Right lobe of liver (tissue), 6 donors: Measurements from ENCODE around the gene ABCC3. TPM values are rescaled to one million over a fixed set of nuclear protein-coding genes. Genes with fewer than 3 reads are reported as not detected.

Experiments
- ATAC-seq, 4 donors: fragments of 200-7000 bp; cut with Tn5 transposase; one replicate each; pipeline ENCODE4 v1.9.1; 2020; ENCODE audit warnings: mild to moderate bottlenecking in 4 of 4, moderate library complexity in 4 of 4
- DNase-seq, 3 donors: peaks; one replicate each; pipeline ENCODE4 v3.0.0-alpha.2; 2020
- H3K27ac ChIP-seq, 3 donors: fragments of 200-600 bp; one replicate each; pipeline ENCODE4 v1.8.0; 2022
- H3K27me3 ChIP-seq, 2 donors: fragments of 200-600 bp; one replicate each; pipeline ENCODE4 v1.8.0; 2022
- H3K36me3 ChIP-seq, 4 donors: fragments of 200-600 bp; sonication (generic) in 1 of 4; one replicate each; pipeline versions ENCODE4 v1.5.1 to v1.8.0; 2017 to 2022; ENCODE audit warnings: control low read depth in 1 of 4
- H3K4me1 ChIP-seq, 4 donors: fragments of 200-600 bp; sonication (generic) in 1 of 4; one replicate each; pipeline versions ENCODE4 v1.5.1 to v1.8.0; 2017 to 2022; ENCODE audit warnings: control low read depth in 1 of 4
- H3K4me3 ChIP-seq, 3 donors: fragments of 200-600 bp; one replicate each; pipeline ENCODE4 v1.8.0; 2022
- H3K9me3 ChIP-seq, 4 donors: fragments of 200-600 bp; sonication (generic) in 1 of 4; one replicate each; pipeline versions ENCODE4 v1.5.1 to v1.8.0; 2017 to 2022; ENCODE audit warnings: control low read depth in 1 of 4
- POLR2A ChIP-seq: fragments of 450-650 bp; IDR thresholded peaks from one replicate; pipeline ENCODE4 v1.6.1; 2017; ENCODE audit warnings: antibody characterized with exemption, mild to moderate bottlenecking
- WGBS: methylation state at CpG from one replicate; pipeline ENCODE4 v1.1.6; 2018; ENCODE audit warnings: low coverage, low lambda C conversion rate; ENCODE audit not compliant: insufficient coverage; ENCODE audit errors: missing lambda C conversion rate; 5-methylcytosine and 5-hydroxymethylcytosine counted together
- intact Hi-C, 2 donors: fragments of 100-400 bp; cut with DNase I; formaldehyde crosslinking; loops; one replicate each; pipeline versions ENCODE4 v1.11.2 to v1.14.1; 2022
- total RNA-seq, 6 experiments: library from RNA; depleted of rRNA in 2 of 6; stranded (reverse); fragments of >200 nt in 2 of 6; fragmentation: NEBNext Ultra II Directional in 3 of 6; extraction: Animal tissue kit (Norgen Biotek cat#: 25700) in 3 of 6; gene quantifications; one replicate each; pipeline versions ENCODE4 v1.1.0 to v1.2.4, GENCODE V29; 2016 to 2023
- TF ChIP-seq, protein P1 (sequence below), 4 donors: fragments of 200-600 bp in 3 of 4; fragments of 450-650 bp in 1 of 4; IDR thresholded peaks; one replicate each; pipeline versions ENCODE4 v1.5.1 to v1.8.0; 2016 to 2022; ENCODE audit warnings: antibody characterized with exemption in 4 of 4, mild to moderate bottlenecking in 2 of 4
- donor health status: DM: no; HTN: yes; CAD: no.
- donor health status: DM: no; HTN: no; CAD: no.
- donor health status: DM: no; HTN: no; CAD: no.
- donor health status: DM: no; HTN: yes; CAD: no.
- donor health status: DM: no; HTN: yes; CAD: no.

Gene ABCC3
- total RNA-seq, 6 experiments from 2014 or later = 146 to 286 (median 178) TPM

DNA sequence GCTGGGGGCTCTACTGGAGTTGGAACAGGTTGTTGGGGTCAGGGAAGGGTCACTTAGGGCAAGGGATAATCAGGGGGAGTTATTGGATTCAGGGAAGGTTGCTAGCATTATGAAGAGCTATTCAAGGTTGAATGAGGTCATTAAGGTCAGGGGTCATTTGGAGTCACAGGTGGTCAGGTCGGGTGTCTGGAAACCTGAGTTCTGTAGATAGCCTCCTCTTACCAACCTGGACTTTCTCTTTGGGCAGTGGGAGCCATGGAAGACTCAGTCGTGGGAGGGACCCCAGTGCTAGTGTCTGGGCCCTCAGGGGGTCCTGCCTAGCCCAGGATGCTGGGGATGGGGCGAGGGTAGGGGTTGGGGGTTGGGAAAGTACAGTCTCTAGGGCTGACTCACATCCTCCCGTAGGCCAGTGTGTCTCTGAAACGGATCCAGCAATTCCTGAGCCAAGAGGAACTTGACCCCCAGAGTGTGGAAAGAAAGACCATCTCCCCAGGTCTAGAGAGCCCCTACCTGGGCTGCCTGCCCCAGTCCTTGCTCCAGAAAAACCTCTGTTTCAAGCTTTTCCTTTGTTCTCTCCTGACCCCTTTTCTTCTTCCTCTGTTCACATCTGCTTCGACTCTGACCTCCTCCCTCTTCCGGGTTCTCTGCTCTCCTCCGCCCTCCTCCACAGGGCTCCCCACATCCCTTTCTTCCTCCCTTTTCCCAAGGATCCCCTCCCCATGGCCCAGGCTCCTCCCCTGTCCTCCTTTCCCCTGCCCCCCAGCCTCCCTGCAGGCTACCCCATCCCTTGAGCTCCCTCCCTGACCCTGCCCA lies 33.5 kb downstream of the ABCC3 start:
- intact Hi-C loops = no loop called here
- H3K27me3 ChIP-seq = no peaks in the 10 kb centered on the region
- H3K9me3 ChIP-seq = no peaks in the 10 kb centered on the region
- DNase-seq (no peak), ATAC-seq (peak in 1 of 4 donors; percentile 31)
- WGBS = 72% methylated on average over 3 of the region's 8 CpGs
- H3K4me3 ChIP-seq = no peak overlapping the region
- TF ChIP-seq POLR2A = no peak
- TF ChIP-seq, protein P1, sequence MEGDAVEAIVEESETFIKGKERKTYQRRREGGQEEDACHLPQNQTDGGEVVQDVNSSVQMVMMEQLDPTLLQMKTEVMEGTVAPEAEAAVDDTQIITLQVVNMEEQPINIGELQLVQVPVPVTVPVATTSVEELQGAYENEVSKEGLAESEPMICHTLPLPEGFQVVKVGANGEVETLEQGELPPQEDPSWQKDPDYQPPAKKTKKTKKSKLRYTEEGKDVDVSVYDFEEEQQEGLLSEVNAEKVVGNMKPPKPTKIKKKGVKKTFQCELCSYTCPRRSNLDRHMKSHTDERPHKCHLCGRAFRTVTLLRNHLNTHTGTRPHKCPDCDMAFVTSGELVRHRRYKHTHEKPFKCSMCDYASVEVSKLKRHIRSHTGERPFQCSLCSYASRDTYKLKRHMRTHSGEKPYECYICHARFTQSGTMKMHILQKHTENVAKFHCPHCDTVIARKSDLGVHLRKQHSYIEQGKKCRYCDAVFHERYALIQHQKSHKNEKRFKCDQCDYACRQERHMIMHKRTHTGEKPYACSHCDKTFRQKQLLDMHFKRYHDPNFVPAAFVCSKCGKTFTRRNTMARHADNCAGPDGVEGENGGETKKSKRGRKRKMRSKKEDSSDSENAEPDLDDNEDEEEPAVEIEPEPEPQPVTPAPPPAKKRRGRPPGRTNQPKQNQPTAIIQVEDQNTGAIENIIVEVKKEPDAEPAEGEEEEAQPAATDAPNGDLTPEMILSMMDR (IDR thresholded peaks at IDR 0.05) = no peak
- H3K27ac ChIP-seq = peak overlapping the region in 1 of 3 donors; percentile 54
- H3K36me3 ChIP-seq = peaks cover 0 to 12% (median 0%) of the 10 kb centered on the region in 4 donors
- H3K4me1 ChIP-seq = peaks cover 0 to 45% (median 21%) of the 10 kb centered on the region in 4 donors

DNA sequence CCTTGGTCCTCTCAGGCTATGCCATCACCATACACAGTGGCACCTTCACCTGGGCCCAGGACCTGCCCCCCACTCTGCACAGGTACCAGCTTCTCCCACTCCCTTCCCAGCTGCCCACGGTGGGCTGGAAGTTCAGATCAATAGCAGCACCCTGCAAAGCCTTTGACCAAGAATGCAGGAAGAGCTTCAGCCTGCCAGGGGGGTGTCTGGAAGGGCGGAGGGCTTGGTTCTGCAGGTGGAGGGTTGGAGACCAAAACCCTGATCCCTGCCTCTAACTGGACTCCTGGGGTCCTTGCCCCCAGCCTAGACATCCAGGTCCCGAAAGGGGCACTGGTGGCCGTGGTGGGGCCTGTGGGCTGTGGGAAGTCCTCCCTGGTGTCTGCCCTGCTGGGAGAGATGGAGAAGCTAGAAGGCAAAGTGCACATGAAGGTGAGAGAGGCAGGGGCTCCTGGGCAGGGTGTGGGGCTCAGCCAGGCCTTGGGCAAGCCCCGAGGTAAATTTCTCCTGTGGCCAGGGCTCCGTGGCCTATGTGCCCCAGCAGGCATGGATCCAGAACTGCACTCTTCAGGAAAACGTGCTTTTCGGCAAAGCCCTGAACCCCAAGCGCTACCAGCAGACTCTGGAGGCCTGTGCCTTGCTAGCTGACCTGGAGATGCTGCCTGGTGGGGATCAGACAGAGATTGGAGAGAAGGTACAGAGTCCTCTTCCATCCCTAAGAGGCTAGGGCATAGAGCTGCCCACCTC lies 34.3 kb downstream of the ABCC3 start:
- Histone ChIP-seq H3K27ac (no peak overlapping the region), H3K4me3 (no peak overlapping the region), H3K9me3 (no peaks in the 10 kb centered on the region), H3K27me3 (no peaks in the 10 kb centered on the region), H3K4me1 (peaks cover 0 to 39% (median 18%) of the 10 kb centered on the region in 4 donors), H3K36me3 (peaks cover 0 to 12% (median 0%) of the 10 kb centered on the region in 4 donors)
- DNase-seq = no peak
- no peak for ATAC-seq
- WGBS = 67% methylated on average over 1 of the region's 9 CpGs
- TF ChIP-seq, protein P1 (IDR thresholded peaks at IDR 0.05) = no peak
- no peak for TF ChIP-seq POLR2A
- intact Hi-C loops = no loop called here

DNA sequence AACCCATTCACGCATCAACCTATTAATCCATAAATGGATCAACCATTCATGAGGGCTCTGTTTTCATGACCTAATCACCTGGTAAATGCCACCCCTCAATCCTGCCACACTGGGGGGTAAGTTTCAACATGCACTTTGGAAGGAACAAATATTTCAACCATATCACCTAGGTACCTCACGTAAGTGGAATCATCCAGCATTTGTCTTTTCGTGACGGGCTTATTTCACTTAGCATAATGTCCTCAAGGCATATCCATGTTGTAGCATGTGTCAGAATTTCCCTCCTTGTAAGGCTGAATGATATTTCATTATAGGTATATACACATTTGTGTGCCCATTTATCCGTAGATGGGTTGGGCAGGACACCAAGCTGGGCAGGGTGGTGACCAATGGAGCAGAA lies 37.4 kb downstream of the ABCC3 start:
- no peak for DNase-seq
- no peak for TF ChIP-seq POLR2A
- TF ChIP-seq, protein P1 (IDR thresholded peaks at IDR 0.05) = no peak
- H3K9me3 ChIP-seq = no peaks in the 10 kb centered on the region
- H3K4me1 ChIP-seq = peaks cover 0 to 41% (median 16%) of the 10 kb centered on the region in 4 donors
- ATAC-seq = no peak
- intact Hi-C loops = no loop called here
- 90% methylated on average over 4 of the region's 5 CpGs for WGBS
- no peak overlapping the region for H3K4me3 ChIP-seq
- H3K27ac ChIP-seq = no peak overlapping the region
- H3K27me3 ChIP-seq = no peaks in the 10 kb centered on the region
- peaks cover 0 to 24% (median 5%) of the 10 kb centered on the region in 4 donors for H3K36me3 ChIP-seq

DNA sequence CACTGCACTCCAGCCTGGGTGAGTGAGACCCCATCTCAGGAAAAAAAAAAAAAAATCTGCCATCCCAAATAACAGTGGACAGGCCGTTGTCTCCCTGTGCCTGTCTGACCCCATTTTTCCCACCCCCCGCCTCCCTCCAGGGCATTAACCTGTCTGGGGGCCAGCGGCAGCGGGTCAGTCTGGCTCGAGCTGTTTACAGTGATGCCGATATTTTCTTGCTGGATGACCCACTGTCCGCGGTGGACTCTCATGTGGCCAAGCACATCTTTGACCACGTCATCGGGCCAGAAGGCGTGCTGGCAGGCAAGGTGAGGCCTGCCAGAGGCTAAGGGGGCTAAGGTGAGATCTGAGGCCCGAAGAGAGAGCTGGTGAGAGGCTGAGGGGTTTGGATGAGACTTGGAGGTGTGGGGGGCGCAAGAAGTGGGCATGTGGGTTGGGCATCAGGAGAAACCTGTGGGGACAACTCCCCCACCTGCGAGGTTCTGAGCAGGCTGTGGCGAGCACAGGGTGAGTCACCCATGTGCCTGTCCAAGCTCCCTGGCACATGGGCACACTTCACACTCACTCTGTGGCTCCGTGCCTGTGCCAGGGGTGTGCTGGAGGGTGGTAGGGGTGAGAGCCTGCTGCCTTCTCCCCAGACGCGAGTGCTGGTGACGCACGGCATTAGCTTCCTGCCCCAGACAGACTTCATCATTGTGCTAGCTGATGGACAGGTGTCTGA lies 38.3 kb downstream of the ABCC3 start:
- H3K36me3 ChIP-seq = peaks cover 0 to 33% (median 10%) of the 10 kb centered on the region in 4 donors
- no peaks in the 10 kb centered on the region for H3K27me3 ChIP-seq
- no peaks in the 10 kb centered on the region for H3K9me3 ChIP-seq
- WGBS = 43% methylated on average over 11 of the region's 20 CpGs
- no peak overlapping the region for H3K4me3 ChIP-seq
- H3K27ac ChIP-seq = no peak overlapping the region
- intact Hi-C loops = no loop called here
- TF ChIP-seq, protein P1 (IDR thresholded peaks at IDR 0.05) = no peak
- TF ChIP-seq POLR2A = no peak
- peak in 2 of 3 donors; percentile 42 to 61 for DNase-seq
- peak in 2 of 4 donors; percentile 32 to 65 for ATAC-seq
- H3K4me1 ChIP-seq = peaks cover 0 to 34% (median 12%) of the 10 kb centered on the region in 4 donors
